BJ (cell line): Measurements from ENCODE around the gene MAML2. TPM values are rescaled to one million over a fixed set of nuclear protein-coding genes. Genes with fewer than 3 reads are reported as not detected.

ENCODE experiments used
- CTCF ChIA-PET: fragments of 350-600 bp; formaldehyde crosslinking; extraction: SDS; loops from one replicate; lab custom pipeline; 2021; ENCODE audit warnings: antibody characterized with exemption, inconsistent platforms; lab: Yijun Ruan, JAX
- POLR2A ChIA-PET: fragments of 300-600 bp; sonication (Branson Sonifier 250); formaldehyde crosslinking; extraction: SDS; loops from one replicate; lab custom pipeline; 2021; ENCODE audit warnings: antibody characterized with exemption; lab: Charles Lee
- DNase-seq: peaks from one replicate; pipeline ENCODE4 v3.0.0-alpha.2; 2011; ENCODE audit warnings: low read depth
- H3K27me3 ChIP-seq: 2 replicates; pipeline ENCODE4 v1.6.0; 2011; ENCODE audit warnings: low read length; ENCODE audit not compliant: control insufficient read depth, insufficient read depth
- H3K36me3 ChIP-seq: 2 replicates; pipeline ENCODE4 v1.5.1; 2011; ENCODE audit warnings: low read length; ENCODE audit not compliant: control insufficient read depth, insufficient read depth
- H3K4me3 ChIP-seq: 2 replicates; pipeline ENCODE4 v1.5.1; 2011; ENCODE audit warnings: low read depth, mild to moderate bottlenecking, control low read depth, low read length
- polyA plus RNA-seq: library from polyadenylated mRNA; depleted of rRNA; stranded (reverse); fragments of >200 nt; gene quantifications from 2 replicates; pipeline ENCODE4 v1.2.3, GENCODE V29; 2011
- TF ChIP-seq, protein P1 (sequence below): IDR thresholded peaks from 2 replicates; pipeline ENCODE4 v1.5.1; 2011; ENCODE audit warnings: low read depth, mild to moderate bottlenecking, control low read depth, inconsistent platforms, low read length, moderate library complexity; ENCODE audit not compliant: insufficient read depth

MAML2 gene
- polyA plus RNA-seq, 1 experiment = 22.0 TPM

DNA sequence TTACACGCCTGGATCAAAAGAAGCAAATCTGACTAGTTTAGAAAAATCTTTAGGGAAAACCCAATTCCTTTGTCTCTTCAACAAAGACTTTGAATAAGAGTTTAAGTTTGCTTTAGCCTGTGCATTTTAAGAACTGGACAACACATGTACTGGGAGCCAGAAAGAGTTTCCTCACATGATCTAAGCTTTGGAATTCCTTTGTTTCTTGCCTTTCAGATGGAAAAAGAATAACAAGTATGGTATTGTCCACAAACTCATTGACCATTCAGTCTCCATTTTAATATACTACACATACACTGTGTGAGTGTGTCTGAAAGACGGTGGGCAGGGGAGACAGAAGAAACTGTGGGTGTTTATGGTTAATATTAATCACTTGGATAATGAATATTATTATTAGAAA is 205.6 kb downstream of the MAML2 start:
- ChIA-PET POLR2A (no interaction called here), CTCF (interaction anchor here (1.4 to 1.6 kb wide), 2 partner anchors 11 to 82 kb away, joined by 4 read pairs; no protein-coding TSS in a partner anchor)
- Histone ChIP-seq H3K36me3 (no peaks in the 10 kb centered on the region), H3K27me3 (no peaks in the 10 kb centered on the region), H3K4me3 (no peak overlapping the region)
- DNase-seq = no peak
- TF ChIP-seq, protein P1, sequence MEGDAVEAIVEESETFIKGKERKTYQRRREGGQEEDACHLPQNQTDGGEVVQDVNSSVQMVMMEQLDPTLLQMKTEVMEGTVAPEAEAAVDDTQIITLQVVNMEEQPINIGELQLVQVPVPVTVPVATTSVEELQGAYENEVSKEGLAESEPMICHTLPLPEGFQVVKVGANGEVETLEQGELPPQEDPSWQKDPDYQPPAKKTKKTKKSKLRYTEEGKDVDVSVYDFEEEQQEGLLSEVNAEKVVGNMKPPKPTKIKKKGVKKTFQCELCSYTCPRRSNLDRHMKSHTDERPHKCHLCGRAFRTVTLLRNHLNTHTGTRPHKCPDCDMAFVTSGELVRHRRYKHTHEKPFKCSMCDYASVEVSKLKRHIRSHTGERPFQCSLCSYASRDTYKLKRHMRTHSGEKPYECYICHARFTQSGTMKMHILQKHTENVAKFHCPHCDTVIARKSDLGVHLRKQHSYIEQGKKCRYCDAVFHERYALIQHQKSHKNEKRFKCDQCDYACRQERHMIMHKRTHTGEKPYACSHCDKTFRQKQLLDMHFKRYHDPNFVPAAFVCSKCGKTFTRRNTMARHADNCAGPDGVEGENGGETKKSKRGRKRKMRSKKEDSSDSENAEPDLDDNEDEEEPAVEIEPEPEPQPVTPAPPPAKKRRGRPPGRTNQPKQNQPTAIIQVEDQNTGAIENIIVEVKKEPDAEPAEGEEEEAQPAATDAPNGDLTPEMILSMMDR = no peak

DNA sequence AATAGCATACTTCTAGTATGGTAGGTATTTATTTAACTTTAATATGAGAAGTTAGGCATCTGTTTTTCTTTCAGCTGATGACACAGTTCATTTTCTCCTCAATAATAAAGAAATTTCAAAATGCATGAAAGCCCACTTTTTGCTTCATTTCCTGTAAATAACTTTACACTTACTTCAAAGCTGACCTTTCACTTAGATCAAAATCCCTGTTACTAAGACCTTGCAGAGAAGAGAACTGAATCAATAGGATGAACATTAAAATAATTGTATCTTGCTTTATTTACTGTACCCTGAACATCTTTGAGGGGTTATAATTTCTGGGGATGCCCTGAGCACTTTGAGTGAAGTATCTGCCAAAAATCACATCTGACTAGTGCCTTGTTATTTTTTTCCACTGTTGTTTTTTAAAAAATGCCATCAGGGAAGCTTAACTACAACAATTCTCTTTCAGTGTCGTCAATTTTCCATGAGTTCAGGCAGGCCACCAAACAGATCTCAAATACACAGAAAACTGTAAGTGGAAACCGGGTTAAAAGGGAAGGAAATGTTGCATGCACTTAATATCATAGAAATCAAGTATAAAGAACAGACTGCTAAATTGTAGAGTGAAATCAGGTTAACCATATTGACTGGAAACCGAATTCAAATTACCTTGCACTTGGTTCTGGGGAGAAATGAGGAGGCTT is 206.2 kb downstream of the MAML2 start:
- CTCF ChIA-PET = interaction anchor here (0.8 to 1.6 kb wide), 4 partner anchors 10 to 82 kb away, joined by 3 to 4 read pairs (median 4); no protein-coding TSS in a partner anchor
- TF ChIP-seq, protein P1 = no peak
- Histone ChIP-seq H3K4me3 (no peak overlapping the region), H3K27me3 (no peaks in the 10 kb centered on the region), H3K36me3 (no peaks in the 10 kb centered on the region)
- POLR2A ChIA-PET = no interaction called here
- DNase-seq = no peak

DNA sequence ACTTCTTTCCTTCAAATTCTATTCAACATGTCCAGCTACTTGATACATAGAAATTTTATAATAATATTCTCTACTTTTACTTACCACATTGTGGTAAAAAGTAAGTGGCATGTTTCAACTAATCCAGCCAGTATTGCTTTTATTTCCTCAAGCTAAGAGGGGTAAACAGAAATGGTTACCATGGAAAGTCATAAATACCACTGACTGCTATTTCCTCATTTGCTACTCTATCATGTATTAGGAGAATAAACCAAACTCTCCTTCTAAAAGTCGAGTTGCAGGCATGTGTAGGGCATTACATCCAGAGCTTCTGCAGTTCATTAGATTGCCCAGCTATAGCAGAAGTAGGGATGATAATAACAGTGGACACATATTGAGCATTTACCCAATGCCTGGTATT is 208.4 kb downstream of the MAML2 start:
- Histone ChIP-seq H3K4me3 (no peak overlapping the region), H3K36me3 (no peaks in the 10 kb centered on the region), H3K27me3 (no peaks in the 10 kb centered on the region)
- POLR2A ChIA-PET = no interaction called here
- CTCF ChIA-PET = no interaction called here
- TF ChIP-seq, protein P1 = no peak
- no peak for DNase-seq

DNA sequence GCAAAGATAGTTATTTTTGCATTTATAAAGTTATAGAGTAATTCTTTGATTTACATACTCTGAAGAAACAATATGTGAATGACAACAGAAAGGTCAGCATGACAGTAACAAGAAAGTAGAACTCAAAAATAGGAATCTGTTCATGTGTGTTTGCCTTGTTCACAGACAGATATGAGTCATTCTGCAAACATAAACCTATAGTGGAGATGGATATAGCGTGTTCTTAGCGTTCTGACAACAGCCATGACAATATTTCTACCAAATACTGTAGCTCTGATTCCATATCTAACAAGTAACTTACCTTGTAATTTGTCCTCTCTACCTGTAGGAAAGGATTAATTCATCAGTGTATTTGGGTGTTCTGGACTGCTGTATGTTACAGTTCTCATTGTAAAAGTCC is 210.6 kb downstream of the MAML2 start:
- no peak overlapping the region for H3K4me3 ChIP-seq
- TF ChIP-seq, protein P1 = no peak
- POLR2A ChIA-PET = no interaction called here
- no peaks in the 10 kb centered on the region for H3K27me3 ChIP-seq
- CTCF ChIA-PET = no interaction called here
- no peak for DNase-seq
- H3K36me3 ChIP-seq = no peaks in the 10 kb centered on the region; the same call in 1 of the 2 replicates

DNA sequence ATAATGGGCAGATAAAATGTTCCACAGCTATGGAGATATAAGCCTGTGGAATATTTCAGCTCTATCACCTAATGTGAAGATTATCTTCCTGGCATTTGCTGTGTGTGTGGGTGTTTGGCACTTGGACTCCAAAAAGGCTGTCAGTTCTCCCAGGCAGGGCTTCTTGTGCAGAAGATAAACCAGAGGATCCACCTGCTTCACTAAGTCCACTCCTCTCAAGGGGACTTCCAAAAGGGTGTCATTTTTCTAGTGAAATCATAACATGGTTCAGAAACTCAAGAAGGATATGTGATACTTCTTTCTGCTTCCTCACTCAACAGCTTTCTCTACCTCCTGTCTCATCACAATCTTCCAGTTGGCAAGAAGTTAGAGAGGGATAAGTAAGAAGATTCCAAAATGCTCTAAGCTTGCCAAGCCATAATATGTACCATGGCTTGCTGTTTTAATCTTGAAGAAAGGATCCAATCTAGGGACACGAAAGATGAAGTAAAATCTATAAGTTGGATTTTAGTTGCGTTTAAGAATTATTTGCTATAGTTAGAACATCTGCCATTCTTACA is 212.9 kb downstream of the MAML2 start:
- no peak for DNase-seq
- Histone ChIP-seq H3K36me3 (no peaks in the 10 kb centered on the region; the same call in 1 of the 2 replicates), H3K4me3 (no peak overlapping the region), H3K27me3 (no peaks in the 10 kb centered on the region)
- POLR2A ChIA-PET = interaction anchor here (0.6 kb wide), 1 partner anchor 193 kb away, joined by 3 read pairs; no protein-coding TSS in a partner anchor
- CTCF ChIA-PET = interaction anchor here (0.8 kb wide), 1 partner anchor 33 kb away, joined by 3 read pairs; no protein-coding TSS in a partner anchor
- TF ChIP-seq, protein P1 = no peak
